COLO668 (cell line): ENCODE measurements around the gene KLHL33.

Source experiments
- DNase-seq: peaks from one replicate; lab custom pipeline; 2025; ENCODE audit not compliant: unreplicated experiment; lab: John Stamatoyannopoulos, UW

The KLHL33 gene

GRCh38 chr14:20435582-20436362 is at the start of gene KLHL33:
Gene KLHL33 (minus strand): TSS chr14:20436166. CDS start chr14:20435811, 355 bp downstream.
- no peak for DNase-seq

- DNase-seq, result no peak
These were observed 46.4 kb upstream of the KLHL33 start for GRCh38 chr14:20482382-20482781.

- no peak for DNase-seq
These were observed 42.9 kb upstream of the KLHL33 start for GRCh38 chr14:20478894-20479293.

GRCh38 chr14:20477211-20477876 is 41.4 kb upstream of the KLHL33 start:
- no peak for DNase-seq

- DNase-seq, result no peak
These were observed 40.8 kb upstream of the KLHL33 start for GRCh38 chr14:20476776-20477175.

GRCh38 chr14:20472536-20473169 is 36.7 kb upstream of the KLHL33 start:
- no peak for DNase-seq

GRCh38 chr14:20470603-20470901 is 34.6 kb upstream of the KLHL33 start:
- no peak for DNase-seq

- DNase-seq, result peak; percentile 52
These were observed 34.1 kb upstream of the KLHL33 start for GRCh38 chr14:20469890-20470602.

- DNase-seq, result peak; percentile 96
These were observed 33.4 kb upstream of the KLHL33 start, which contains the start of gene PNP for GRCh38 chr14:20469242-20469889. Gene PNP (plus strand): TSS chr14:20469406. CDS start chr14:20469525, 119 bp downstream.

- DNase-seq, result peak; percentile 67
These were observed 32.8 kb upstream of the KLHL33 start for GRCh38 chr14:20468764-20469241.

- DNase-seq, result peak; percentile 100
These were observed 25.5 kb upstream of the KLHL33 start, which contains the start of gene PIP4P1 for GRCh38 chr14:20461225-20462141. Gene PIP4P1 (minus strand): TSS chr14:20461434. CDS start chr14:20461325, 109 bp downstream.

GRCh38 chr14:20460458-20461224 is 24.7 kb upstream of the KLHL33 start:
- peak; percentile 88 for DNase-seq

GRCh38 chr14:20458031-20458789 is 22.2 kb upstream of the KLHL33 start:
- no peak for DNase-seq

- DNase-seq, result no peak
These were observed 21.0 kb upstream of the KLHL33 start for GRCh38 chr14:20456971-20457370.

GRCh38 chr14:20455355-20456300 is 19.7 kb upstream of the KLHL33 start:
- no peak for DNase-seq

- DNase-seq, result peak; percentile 99
These were observed 18.8 kb upstream of the KLHL33 start, which contains the start of the genes APEX1 and OSGEP for GRCh38 chr14:20454516-20455354. Gene APEX1 (plus strand): TSS chr14:20455226. CDS start chr14:20455646, 420 bp downstream. Gene OSGEP (minus strand): TSS chr14:20454812. CDS start chr14:20454683, 129 bp downstream.
